HG03108 (cell line): ENCODE results near the gene CBX5.
"Not testable (repeated sequence)": the region's sequence is repeated elsewhere in the genome, so short reads cannot be mapped to it uniquely, and the experiment has no call there.

Experiments
- ATAC-seq: cut with Tn5 transposase; IDR thresholded peaks from one replicate; pipeline ENCODE4 v1.9.1; 2021; ENCODE audit warnings: moderate library complexity; ENCODE audit not compliant: unreplicated experiment

CBX5 gene

DNA sequence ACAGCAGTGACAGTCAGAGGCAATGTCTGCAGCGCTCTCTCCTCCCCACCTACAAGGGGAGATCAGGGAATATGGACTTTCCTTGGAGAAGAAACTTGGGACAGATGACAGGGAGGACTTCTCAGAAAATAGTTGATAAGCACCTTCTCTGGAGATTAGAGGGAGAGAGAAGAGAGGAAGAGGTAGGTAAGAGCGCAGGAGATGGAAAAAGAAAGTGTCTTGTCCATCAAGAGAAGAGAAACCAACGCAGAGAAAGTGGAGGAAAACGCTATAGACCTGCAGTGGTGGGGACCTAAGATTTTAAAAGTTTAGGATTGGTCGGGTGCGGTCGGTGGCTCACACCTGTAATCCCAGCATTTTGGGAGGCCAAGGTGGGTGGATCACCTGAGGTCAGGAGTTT lies 75.6 kb downstream of the CBX5 start:
- no peak for ATAC-seq

DNA sequence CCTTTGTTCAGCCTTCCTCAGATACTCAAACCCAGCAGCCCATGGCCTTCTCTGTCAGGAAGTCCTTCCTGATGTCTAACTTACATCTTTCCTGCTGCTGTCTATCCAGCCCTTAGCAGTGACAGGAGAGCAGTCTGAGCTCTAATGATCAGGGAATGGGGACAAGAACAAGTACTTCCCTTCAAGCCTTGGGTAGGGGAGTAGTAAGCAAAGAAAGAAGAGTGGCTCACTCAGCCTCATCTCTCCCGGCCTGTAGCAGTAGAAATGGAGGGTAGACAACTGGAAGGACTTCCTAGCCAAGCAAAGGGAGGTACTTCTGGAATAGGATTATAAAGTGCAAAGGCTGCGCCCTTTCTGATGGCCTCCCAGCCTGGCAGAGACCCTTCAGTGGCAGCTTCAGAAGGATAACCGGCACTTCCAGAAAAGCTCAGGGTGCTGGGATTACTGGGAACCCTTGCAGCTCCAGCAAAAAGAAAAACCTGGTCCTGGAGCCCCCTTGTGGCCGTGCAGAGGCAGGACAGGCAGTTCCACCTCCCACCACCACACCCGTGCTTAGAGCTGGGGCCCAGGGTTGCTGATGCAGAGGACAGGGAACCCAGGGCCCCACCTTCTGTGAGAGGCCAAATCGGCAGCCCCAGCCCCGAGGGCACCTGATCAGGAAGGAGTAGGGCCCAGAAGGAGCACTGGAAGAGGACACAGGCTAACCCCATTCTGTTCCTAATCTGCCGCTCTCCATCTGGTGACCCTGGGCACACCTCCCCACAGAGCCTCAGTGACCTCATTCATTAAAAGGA lies 78.7 kb downstream of the CBX5 start:
- ATAC-seq: no peak

DNA sequence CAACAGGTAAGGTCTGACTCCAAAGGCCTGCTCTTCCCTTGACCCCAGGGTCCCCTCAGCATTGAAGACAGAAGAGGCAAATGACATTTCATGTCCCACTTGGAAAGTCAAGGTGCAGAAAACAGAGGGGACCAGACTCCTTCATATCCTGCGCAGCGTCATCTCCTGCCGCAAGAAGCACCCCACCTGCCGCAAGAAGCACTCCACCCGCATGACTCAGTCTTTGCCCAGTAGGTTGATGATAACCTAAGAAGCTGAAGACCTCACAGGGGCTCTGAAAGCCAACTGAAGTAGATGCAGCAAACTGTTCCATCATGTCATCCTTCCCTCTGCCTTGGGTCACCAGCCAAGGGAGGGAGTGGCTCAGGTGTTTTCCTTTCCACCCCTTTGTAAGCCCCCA lies 79.5 kb downstream of the CBX5 start:
- ATAC-seq: no peak

DNA sequence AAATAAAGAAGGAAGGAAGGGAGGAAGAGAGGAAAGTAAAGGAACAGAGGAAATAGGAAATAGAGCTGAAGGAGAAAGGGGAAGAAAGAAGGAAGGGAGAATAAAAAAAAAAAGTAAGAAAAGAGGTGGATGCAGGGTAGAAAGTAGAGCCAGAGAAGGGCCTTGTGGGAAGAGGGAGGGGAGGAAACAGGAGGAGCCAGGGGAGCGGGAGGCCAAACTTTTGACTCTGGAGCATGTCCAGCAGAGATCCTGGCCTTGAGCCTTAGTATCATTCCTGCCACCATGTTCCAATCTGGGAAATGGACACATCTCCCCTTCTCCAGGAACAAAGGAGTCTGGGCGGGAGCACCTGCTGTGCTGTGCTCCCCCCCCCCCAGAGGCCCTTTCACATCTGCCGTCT lies 80.0 kb downstream of the CBX5 start:
- ATAC-seq: no peak

DNA sequence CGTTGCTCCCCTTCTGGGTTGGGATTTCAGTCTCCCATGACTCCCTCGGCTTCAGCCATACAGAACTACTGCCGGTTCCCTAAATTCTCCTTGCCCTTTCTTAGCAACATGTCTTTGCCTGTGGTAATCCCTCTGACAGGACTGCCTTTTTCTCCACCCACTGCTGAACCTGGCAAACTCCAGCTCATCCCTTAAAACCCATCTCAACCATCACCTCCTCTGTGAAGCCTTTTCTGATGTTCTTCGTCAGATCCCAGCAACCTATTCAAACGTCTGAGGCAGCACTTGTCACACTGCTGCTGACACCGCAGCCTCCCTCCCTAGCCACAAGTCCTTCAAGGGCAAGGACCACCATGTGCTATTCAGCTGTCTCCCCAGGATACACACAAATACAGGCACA lies 80.9 kb downstream of the CBX5 start:
- ATAC-seq: no peak

DNA sequence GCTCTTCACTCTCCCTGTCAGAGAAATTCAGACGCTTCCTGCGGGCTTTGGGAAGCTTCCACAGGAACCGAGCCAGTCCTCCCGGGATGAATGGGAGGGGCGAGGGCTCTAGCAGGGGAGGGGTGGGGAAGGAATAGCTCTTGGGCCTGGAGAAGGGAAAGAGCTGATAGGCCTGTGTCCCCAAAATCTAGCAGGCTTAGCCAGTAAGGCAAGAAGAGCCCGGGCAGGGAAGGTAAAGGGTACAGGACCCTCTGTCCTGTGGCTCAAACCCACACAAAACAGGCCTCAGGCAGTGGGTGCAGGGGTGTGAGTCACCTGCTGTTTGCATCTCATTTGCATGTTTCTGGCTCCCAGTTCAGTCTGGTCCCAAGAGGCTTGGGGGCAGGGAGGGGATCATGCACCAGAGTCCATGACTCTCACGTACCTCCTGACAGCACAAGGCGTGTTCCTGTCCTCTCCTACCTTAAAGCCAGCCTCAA lies 82.5 kb downstream of the CBX5 start:
- no peak for ATAC-seq

DNA sequence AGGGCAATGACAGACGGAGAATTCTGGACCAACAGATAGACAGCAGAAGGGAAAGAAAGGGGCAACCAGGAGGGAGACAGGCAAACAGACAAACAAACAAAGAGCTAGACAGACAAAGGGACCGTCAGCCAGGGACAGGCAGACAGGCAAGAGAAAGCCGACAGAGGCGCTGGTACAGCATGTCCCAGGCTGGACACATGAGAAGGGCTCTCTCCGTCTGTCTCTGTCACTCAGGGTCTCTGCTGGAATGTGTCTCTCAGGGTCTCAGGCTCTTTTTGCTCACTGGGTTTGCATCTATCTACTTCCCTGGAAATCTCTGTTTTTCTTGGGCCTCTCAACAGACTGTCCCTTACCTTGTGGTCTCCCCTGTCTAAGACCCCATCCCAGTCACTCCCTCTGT lies 82.9 kb downstream of the CBX5 start:
- no peak for ATAC-seq

DNA sequence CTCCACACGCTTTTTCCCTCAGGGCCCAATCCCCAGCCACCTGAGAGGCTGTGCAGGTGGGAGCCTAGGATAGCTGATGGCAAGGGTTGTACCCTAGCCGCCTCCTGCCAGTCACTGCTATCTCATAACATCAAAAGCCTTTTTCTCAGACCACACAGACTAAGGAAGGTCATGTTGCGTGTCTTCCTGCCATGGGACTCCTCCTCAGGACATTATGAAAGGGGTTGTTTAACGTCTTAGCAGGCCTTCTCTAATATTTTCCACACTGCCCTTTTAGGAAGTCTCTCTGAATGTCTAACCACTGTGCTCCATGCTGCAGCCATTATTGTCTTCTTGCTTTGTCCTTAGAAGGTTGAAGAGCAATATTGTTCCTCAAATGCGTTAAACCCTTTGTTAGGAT lies 83.5 kb downstream of the CBX5 start:
- ATAC-seq: no peak

DNA sequence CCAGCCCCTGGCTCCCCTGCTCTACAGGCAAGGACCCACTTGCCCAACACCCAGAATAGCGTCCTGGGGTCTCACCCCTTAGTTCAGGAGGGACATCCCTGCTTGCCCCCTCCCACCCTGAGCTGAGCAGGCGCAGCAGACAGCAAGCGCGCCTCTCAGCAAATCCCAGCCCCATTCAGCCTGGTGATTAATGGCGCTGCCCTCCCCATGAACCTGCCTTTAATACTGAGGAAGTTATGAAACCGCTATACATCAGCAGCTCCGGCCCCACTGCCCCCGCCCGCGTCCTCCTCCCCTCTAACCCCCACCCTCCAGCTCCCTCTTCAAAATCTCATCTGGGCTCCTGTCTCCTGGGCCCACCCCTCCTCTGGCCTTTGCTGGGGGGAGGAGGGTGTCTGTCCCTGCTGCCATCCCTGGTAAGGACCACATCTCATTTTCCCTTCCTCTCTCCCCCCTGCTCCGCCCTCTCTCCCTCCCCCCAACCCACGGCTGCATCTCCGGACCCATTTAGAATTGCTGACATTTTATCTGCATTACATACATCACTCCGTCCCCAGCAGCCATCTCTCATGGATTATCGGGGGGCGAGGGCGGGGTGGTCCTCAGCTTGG lies 84.1 kb downstream of the CBX5 start:
- ATAC-seq: no peak

DNA sequence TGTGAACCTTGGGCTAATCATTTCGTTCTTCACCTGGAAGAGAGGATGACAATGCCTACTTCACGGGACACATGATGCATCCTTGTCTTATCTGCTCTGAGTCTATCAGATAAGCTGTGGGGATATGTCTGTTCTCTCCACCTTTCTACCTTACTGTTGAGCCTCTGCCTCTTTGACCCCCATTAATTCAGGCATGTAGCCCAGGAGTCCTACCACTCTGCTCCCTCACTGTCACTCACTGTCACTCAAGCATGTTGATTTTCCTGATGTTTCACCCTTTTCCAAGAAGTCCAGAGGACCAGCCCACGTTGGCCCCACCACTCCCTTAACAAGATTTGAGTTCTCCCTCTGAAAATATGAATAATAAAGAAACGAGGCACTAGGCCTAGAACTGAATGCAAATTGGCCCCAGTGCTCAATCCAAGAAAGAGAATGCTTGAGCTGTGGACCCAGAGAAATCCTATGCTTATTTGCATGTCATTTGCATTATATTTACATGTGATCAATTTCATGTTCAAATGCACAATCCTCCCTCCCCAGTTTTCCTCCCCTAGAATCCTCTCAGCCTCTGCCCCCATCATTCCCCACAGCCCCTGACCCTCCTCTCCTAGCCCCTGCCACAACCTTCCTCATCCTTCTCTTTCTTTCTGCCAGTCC lies 84.7 kb downstream of the CBX5 start:
- no peak for ATAC-seq

DNA sequence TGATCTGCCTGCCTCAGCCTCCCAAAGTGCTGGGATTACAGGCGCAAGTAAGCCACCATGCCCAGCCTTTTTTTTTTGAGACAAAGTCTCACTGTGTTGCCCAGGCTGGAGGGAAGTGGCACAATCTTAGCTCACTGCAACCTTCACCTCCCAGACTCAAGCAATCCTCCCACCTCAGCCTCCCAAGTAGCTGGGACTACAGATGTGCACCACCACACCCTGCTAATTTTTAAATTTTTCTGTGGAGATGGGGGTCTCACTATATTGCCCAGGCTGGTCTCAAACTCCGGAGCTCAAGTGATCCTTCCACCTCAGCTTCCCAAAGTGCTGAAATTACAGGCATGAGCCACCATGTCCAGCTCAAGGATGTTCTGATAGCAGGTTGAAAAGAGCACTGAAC lies 85.3 kb downstream of the CBX5 start:
- ATAC-seq: not testable (repeated sequence)

DNA sequence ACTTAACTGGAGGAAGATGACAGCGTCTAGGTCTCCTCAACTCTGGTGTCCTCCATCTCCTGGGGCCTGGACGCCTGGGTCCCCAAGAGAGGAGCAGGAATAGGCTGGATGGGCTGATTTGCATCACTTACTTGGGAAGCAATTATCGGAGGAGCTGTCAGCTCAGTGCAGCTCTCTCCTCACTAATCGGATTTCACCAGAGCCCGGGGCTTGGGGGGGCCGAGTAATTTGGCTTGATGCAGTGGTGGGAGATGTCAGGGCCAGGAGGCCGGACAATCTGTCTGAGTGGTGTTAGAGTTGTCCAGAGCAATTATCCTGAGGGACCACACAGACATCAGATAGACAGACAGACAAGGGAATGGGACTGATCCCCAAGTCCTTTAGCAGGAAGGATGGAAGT lies 86.5 kb downstream of the CBX5 start:
- ATAC-seq: no peak

DNA sequence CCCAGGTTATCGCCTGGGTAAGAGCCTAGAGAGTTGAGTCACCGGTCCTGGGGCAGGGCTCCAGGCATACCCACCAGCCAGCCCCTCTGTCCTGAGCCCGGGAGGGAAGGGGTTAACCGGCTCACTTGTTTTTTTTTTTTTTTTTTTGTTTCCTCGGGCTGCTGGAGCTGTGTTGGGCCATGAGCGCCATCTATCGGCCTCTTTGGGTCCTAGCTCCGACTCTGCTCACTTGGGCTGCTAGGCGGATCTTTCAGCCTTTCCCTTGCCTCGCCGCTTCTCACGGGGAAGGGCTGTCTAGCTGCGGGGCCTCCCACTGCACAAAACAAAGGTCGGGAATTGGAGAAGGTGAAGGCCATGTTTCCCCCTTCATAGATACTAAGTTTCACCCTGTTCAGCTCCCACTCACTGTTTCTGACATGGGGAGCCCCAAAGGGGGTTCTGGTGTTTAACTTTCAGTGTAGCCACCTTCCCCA lies 88.3 kb downstream of the CBX5 start:
- ATAC-seq: no peak

DNA sequence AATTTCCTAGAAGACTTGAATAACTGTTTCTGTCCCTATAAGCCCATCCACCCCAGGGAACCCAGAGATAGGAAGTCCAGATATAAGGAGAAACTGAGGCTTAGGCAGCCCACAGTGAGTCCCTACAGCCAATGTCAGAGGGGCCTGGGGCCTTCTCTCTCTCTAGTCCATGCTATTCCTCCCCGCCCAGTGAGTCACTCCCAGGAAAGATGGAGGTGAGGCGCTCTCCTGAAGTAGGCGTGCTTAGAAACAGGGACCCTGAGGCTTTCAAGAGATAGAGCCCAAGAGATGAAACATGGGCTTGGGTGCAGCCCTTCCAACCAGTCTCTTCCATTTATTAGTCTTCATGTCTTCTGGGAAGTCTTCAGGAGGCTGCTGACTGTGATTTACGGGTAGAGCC lies 88.8 kb downstream of the CBX5 start:
- no peak for ATAC-seq

DNA sequence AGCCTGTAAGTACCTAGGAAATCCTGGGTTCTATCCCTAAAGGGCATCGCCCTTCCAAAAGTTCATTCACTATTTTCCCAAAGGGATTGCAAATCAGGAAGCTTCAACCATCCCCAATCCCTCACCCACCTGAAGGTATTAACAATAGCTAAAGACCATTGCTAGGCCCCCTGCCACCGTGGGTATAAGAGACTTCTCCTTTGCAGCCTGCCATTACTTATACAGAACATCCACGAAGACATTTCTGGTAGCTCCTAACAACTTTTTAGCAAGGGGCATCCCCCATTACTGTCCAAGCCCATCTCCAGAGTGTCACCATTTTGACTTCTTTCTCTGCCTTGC lies 90.8 kb downstream of the CBX5 start:
- no peak for ATAC-seq

DNA sequence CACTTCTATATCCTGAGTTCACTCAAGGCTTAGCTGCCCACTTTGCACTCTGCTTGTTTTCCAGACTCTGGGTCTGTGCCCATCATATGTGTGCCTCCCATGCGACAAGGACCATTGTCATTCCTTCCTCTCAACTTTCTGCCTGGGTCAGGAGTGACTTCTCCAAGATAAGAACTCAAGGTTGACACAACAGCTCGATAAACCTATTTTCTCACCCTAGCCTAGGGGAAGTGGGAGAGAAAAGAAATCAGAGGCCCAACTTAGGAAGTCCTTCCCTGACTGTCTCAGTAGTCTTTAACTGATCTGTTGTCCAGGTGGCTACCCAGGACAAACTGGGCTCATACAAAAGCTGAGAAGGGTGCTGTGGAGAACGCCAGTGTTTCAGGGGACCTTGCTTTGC lies 92.8 kb downstream of the CBX5 start:
- no peak for ATAC-seq

DNA sequence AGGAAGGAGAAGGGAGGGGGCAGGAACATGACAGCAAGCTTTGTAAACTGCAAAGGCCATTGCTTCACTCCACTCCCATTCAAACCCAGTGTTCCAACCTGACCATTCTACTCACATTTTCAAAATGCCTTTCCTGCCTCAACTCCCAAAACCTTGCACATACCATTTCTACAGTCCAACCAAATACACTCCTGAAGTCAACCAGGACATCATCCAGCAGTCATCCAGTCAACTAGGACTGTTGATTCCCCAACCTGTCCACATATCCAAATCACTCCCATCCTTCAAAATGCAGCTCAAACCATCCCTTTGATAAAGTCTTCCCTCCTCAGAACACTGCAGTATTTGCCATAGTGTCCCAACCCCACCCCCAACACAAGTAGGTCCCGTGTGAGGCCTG lies 94.0 kb downstream of the CBX5 start:
- no peak for ATAC-seq

DNA sequence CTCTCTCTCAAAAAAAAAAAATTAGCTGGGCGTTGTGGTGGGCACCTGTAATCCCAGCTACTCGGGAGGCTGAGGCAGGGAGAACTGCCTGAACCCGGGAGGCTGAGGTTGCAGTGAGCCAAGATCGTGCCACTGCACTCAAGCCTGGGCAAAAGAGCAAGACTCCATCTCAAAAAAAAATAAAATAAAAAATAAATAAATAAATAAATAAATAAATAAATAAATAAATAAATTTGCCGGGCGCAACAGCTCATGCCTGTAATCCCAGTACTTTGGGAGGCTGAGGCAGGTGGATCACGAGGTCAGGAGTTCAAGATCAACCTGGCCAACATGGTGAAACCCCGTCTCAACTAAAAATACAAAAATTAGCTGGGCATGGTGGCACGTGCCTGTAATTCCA lies 94.6 kb downstream of the CBX5 start:
- ATAC-seq: not testable (repeated sequence)

DNA sequence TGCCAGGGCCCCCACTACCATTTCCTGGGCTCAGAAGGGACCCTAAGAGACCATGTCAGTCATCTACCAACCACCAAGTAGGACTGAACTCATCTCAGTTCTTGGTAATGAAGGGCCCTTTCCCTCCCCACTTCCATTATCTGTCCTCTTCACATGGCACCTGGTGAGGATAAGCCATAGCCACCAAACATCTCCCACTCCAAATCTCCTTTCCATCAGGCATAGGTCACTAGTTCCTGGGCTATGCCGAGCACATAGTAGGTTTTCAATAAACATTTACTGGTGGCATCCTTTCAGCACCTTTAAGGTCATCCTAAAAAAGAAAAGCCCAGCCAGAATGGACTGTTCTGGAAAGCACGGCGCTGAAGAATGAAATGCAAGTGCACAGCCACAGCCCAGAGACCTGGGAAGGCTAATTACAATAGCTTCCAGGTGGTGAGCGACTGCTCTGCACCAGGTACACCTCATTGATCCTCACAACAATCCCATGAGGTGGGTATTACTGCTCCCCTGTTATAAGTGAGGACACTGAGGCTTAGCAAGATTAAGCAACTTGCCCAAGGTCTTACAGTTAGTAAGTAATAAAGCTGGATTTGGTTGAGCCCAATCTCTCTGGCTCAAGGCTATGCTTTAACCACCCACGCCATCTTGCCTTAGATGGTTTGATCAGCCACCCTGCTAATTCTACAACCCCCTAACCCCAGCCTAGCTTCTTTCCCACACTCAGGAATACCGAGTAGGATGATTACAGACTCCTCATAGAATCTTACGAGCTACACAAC lies 95.7 kb downstream of the CBX5 start:
- ATAC-seq: no peak

DNA sequence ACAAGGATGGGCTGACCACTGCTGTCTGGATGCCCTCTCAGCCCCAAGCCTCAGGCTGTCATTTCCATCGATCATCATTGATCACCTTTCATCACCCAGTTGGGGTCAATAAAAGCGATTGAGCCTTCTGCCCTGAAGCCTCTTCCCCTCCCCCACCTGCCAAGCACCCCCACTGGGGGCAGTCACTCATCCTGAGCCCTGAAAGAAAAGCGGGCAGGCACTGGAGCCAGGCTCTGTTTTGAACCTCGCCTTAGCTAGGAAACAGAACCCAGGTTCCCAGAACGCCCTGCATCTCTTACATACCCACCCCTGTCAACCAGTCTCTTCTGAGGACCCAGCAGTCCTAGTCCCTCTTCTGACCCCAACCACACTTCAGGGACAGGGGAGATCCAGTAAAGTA lies 96.9 kb downstream of the CBX5 start:
- no peak for ATAC-seq

DNA sequence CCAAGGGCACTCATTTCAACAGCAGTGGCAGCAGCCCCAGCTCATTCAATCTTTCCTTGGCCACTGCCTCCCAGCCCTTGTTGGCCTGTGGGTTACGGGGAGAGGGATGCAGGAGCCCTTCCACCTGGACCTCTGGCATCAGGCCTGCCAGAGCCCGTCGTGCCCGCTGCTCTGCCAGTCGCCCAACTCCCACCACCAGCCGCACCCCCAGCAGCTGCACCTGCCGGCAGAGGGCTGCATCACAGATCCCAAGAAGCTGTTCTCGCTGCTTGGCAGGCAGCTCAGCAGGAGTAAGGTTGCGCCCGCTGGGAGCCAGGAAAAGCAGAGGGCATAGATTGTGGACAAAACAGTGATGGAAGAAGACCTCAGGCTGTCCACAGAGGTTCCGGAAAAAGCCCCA lies 97.8 kb downstream of the CBX5 start:
- no peak for ATAC-seq
